ENCODE results near the gene YPEL3.

The YPEL3 gene

DNA sequence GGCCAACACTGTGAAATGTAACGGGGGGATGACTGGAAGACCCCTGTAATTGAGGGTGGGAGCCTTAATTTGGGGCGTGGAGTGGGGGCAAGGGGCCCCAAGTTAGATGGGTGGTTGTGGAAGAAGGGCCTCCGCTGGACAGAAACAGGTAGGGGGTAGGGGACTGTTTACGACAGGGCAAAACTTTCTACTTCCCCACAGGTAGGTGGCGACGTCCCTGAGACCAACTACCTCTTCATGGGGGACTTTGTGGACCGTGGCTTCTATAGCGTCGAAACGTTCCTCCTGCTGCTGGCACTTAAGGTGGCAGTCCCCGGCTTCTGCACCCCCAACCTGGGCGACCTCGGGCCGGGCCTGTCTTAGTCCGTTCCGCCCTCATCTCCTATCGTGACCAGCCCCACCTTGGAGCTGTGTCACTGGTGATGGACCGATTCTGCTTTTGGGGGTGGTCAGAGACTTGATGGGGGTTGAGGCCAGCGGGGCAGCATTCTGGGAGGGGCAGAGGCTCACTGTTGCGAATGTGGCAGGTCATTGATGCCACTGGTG, 13.4 kb downstream of the YPEL3 start:
- Histone ChIP-seq H3K9me3 (ENCODE audit: control insufficient read depth, insufficient read depth, low read length) (no peaks in the 10 kb centered on the region), H3K4me3 (ENCODE audit: low read length) (no peak overlapping the region), H3K27me3 (ENCODE audit: control insufficient read depth, insufficient read depth, low read length) (no peaks in the 10 kb centered on the region), H3K36me3 (ENCODE audit: control insufficient read depth, insufficient read depth, low read length) (peaks cover 38% of the 10 kb centered on the region), H3K27ac (ENCODE audit: low read length) (no peak overlapping the region), H3K4me1 (ENCODE audit: control insufficient read depth, insufficient read depth, low read length) (no peaks in the 10 kb centered on the region; the same call in 1 of the 2 replicates)
- no peak for DNase-seq (ENCODE audit: low read depth, low spot score)
- WGBS (ENCODE audit: insufficient coverage, insufficient read length) = no CpG with 5 or more reads among the region's 20 CpGs

- no peak overlapping the region for H3K27ac ChIP-seq (ENCODE audit: low read length)
- DNase-seq (ENCODE audit: low read depth, low spot score) = no peak
- H3K4me3 ChIP-seq (ENCODE audit: low read length) = no peak overlapping the region
- no peaks in the 10 kb centered on the region for H3K27me3 ChIP-seq (ENCODE audit: control insufficient read depth, insufficient read depth, low read length)
- H3K9me3 ChIP-seq (ENCODE audit: control insufficient read depth, insufficient read depth, low read length) = no peaks in the 10 kb centered on the region
- peaks cover 30% of the 10 kb centered on the region for H3K36me3 ChIP-seq (ENCODE audit: control insufficient read depth, insufficient read depth, low read length)
- peaks cover 1% of the 10 kb centered on the region; the same call in 1 of the 2 replicates for H3K4me1 ChIP-seq (ENCODE audit: control insufficient read depth, insufficient read depth, low read length)
- WGBS (ENCODE audit: insufficient coverage, insufficient read length) = no CpG with 5 or more reads among the region's 7 CpGs
Measured at GRCh38 chr16:30079480-30079879, 16.5 kb downstream of the YPEL3 start.

- WGBS (ENCODE audit: insufficient coverage, insufficient read length) = no CpG with 5 or more reads among the region's 7 CpGs
Measured at GRCh38 chr16:30078744-30079143, 17.3 kb downstream of the YPEL3 start.

DNA sequence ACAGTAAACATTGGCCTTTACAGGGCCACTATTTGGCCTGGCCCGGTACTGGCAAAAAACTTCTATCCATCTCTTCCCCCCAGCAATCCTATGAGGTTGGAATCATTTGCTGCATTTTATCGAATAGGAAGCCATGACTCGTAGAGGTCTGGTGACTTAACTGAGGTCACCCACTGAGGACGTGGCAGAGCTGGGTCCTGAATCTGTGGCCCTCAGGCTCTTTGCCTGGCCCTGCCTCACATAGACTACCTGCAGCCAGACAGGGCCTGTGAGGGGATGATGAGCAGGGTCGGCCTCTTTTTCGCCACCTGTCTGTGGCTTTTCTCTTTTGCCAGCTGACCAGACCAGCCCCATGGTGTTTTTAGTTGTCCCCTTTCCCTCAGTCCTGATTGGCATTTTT, 18.4 kb downstream of the YPEL3 start:
- Histone ChIP-seq H3K4me1 (ENCODE audit: control insufficient read depth, insufficient read depth, low read length) (peaks cover 1% of the 10 kb centered on the region; the same call in 1 of the 2 replicates), H3K9me3 (ENCODE audit: control insufficient read depth, insufficient read depth, low read length) (no peaks in the 10 kb centered on the region), H3K27me3 (ENCODE audit: control insufficient read depth, insufficient read depth, low read length) (no peaks in the 10 kb centered on the region), H3K4me3 (ENCODE audit: low read length) (no peak overlapping the region), H3K27ac (ENCODE audit: low read length) (no peak overlapping the region), H3K36me3 (ENCODE audit: control insufficient read depth, insufficient read depth, low read length) (peaks cover 13% of the 10 kb centered on the region)
- DNase-seq (ENCODE audit: low read depth, low spot score) = no peak
- WGBS (ENCODE audit: insufficient coverage, insufficient read length) = no CpG with 5 or more reads among the region's 6 CpGs

More at GRCh38 chr16:30078744-30079143, 17.3 kb downstream of the YPEL3 start:
- Histone ChIP-seq H3K27me3 (ENCODE audit: control insufficient read depth, insufficient read depth, low read length) (no peaks in the 10 kb centered on the region), H3K4me1 (ENCODE audit: control insufficient read depth, insufficient read depth, low read length) (peaks cover 1% of the 10 kb centered on the region; the same call in 1 of the 2 replicates), H3K9me3 (ENCODE audit: control insufficient read depth, insufficient read depth, low read length) (no peaks in the 10 kb centered on the region), H3K27ac (ENCODE audit: low read length) (no peak overlapping the region), H3K36me3 (ENCODE audit: control insufficient read depth, insufficient read depth, low read length) (peaks cover 23% of the 10 kb centered on the region), H3K4me3 (ENCODE audit: low read length) (no peak overlapping the region)
- no peak for DNase-seq (ENCODE audit: low read depth, low spot score)

- Histone ChIP-seq H3K9me3 (ENCODE audit: control insufficient read depth, insufficient read depth, low read length) (no peaks in the 10 kb centered on the region), H3K36me3 (ENCODE audit: control insufficient read depth, insufficient read depth, low read length) (peaks cover 16% of the 10 kb centered on the region), H3K27ac (ENCODE audit: low read length) (no peak overlapping the region), H3K4me1 (ENCODE audit: control insufficient read depth, insufficient read depth, low read length) (peaks cover 1% of the 10 kb centered on the region; the same call in 1 of the 2 replicates), H3K27me3 (ENCODE audit: control insufficient read depth, insufficient read depth, low read length) (no peaks in the 10 kb centered on the region), H3K4me3 (ENCODE audit: low read length) (peak overlapping the region; percentile 99)
- no CpG with 5 or more reads among the region's 33 CpGs for WGBS (ENCODE audit: insufficient coverage, insufficient read length)
- no peak for DNase-seq (ENCODE audit: low read depth, low spot score)
Measured at GRCh38 chr16:30076276-30076791, 19.7 kb downstream of the YPEL3 start.

DNA sequence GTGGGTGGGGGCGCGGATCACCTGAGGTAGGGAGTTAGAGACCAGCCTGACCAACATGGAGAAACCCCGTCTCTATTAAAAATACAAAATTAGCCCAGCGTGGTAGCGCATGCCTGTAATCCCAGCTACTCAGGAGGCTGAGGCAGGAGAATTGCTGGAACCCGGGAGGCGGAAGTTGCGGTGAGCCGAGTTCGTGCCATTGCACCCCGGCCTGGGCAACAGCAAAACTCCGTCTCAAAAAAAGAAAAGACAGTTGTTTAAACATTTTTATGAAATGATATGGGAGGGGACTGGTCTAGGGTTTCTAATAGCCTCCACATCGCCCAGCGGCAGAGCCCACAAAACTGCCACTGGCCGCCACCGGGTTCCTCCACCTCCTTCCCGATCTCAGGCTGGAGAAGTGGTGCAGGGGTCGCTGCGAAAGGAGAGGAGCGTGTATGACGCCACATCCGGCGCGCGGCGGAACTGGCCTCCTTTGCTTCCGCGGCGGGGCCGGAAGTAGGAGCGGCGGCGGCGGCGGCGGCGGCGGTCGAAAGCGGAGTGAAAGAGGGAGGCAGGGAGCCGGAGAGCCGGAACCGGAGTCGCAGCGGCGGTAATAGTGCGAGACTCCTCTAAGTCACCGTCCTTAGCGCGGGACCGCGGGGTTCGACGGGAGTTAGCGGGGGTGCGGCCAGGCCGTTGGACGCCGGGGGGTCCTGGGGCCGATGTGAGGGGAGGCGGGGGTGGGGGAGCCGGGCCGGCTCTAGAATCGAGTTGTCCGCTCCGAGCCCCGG, 20.3 kb downstream of the YPEL3 start, which contains the start of gene PPP4C:
Gene PPP4C, plus strand, starts transcription at position 492 of the 773 bp plus-strand sequence. CDS start 384 bp downstream, outside the sequence.
- H3K4me3 ChIP-seq (ENCODE audit: low read length) = peak within 1 kb of the TSS; percentile 99
- no peak for DNase-seq (ENCODE audit: low read depth, low spot score)
- no peaks in the 10 kb centered on the region for H3K27me3 ChIP-seq (ENCODE audit: control insufficient read depth, insufficient read depth, low read length)
- peaks cover 14% of the 10 kb centered on the region for H3K36me3 ChIP-seq (ENCODE audit: control insufficient read depth, insufficient read depth, low read length)
- no peak within 1 kb of the TSS for H3K27ac ChIP-seq (ENCODE audit: low read length)
- no peaks in the 10 kb centered on the region for H3K9me3 ChIP-seq (ENCODE audit: control insufficient read depth, insufficient read depth, low read length)
- H3K4me1 ChIP-seq (ENCODE audit: control insufficient read depth, insufficient read depth, low read length) = peaks cover 1% of the 10 kb centered on the region; the same call in 1 of the 2 replicates
- WGBS (ENCODE audit: insufficient coverage, insufficient read length) = no CpG with 5 or more reads among the region's 67 CpGs

DNA sequence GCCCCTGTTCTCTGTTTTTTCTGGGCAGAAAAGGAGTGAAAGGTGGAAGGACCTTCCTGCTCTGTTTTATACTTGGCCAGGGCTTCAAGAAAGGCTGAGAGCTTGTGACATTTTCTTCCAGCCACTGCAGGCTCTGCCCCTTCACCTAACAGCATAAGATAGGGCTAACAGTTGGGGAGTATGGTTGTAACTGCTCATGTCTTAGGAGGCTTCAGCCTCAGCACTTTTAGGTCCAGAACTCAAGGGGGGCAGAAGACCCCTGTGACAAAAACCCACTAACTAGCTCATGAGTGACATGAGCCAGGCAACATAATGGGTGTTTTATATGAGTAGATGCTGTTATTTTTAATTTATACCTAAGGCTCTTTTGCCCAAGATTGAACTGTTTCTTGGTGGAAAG, 25.5 kb downstream of the YPEL3 start:
- no peaks in the 10 kb centered on the region for H3K4me1 ChIP-seq (ENCODE audit: control insufficient read depth, insufficient read depth, low read length)
- no peak overlapping the region for H3K4me3 ChIP-seq (ENCODE audit: low read length)
- H3K9me3 ChIP-seq (ENCODE audit: control insufficient read depth, insufficient read depth, low read length) = no peaks in the 10 kb centered on the region
- no peak for DNase-seq (ENCODE audit: low read depth, low spot score)
- H3K27ac ChIP-seq (ENCODE audit: low read length) = no peak overlapping the region
- no peaks in the 10 kb centered on the region for H3K27me3 ChIP-seq (ENCODE audit: control insufficient read depth, insufficient read depth, low read length)
- peaks cover 39% of the 10 kb centered on the region for H3K36me3 ChIP-seq (ENCODE audit: control insufficient read depth, insufficient read depth, low read length)

DNA sequence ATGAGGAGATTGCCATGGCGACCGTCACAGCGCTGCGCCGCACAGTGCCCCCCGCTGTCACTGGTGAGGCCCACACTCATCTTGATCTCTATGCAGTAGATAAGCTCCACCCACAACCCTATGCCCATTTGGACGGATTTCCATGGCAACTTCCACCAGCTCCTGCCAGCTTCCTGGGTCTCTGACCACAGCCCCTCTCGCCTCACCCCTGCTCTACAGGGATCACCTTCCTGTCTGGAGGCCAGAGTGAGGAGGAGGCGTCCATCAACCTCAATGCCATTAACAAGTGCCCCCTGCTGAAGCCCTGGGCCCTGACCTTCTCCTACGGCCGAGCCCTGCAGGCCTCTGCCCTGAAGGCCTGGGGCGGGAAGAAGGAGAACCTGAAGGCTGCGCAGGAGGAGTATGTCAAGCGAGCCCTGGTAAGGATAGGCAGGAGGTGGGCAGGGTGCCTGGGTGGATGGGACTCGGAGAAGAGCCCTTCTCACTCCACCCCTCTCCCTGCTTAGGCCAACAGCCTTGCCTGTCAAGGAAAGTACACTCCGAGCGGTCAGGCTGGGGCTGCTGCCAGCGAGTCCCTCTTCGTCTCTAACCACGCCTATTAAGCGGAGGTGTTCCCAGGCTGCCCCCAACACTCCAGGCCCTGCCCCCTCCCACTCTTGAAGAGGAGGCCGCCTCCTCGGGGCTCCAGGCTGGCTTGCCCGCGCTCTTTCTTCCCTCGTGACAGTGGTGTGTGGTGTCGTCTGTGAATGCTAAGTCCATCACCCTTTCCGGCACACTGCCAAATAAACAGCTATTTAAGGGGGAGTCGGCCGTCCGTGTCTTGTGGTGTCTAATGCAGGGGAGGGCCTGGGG, 26.2 kb downstream of the YPEL3 start:
- Histone ChIP-seq H3K27me3 (ENCODE audit: control insufficient read depth, insufficient read depth, low read length) (no peaks in the 10 kb centered on the region), H3K27ac (ENCODE audit: low read length) (no peak overlapping the region), H3K4me3 (ENCODE audit: low read length) (no peak overlapping the region), H3K4me1 (ENCODE audit: control insufficient read depth, insufficient read depth, low read length) (no peaks in the 10 kb centered on the region), H3K36me3 (ENCODE audit: control insufficient read depth, insufficient read depth, low read length) (peaks cover 39% of the 10 kb centered on the region), H3K9me3 (ENCODE audit: control insufficient read depth, insufficient read depth, low read length) (no peaks in the 10 kb centered on the region)
- no CpG with 5 or more reads among the region's 31 CpGs for WGBS (ENCODE audit: insufficient coverage, insufficient read length)
- no peak for DNase-seq (ENCODE audit: low read depth, low spot score)

- no peaks in the 10 kb centered on the region for H3K9me3 ChIP-seq (ENCODE audit: control insufficient read depth, insufficient read depth, low read length)
- H3K27ac ChIP-seq (ENCODE audit: low read length) = no peak overlapping the region
- H3K4me3 ChIP-seq (ENCODE audit: low read length) = no peak overlapping the region
- WGBS (ENCODE audit: insufficient coverage, insufficient read length) = no CpG with 5 or more reads among the region's 17 CpGs
- peaks cover 39% of the 10 kb centered on the region for H3K36me3 ChIP-seq (ENCODE audit: control insufficient read depth, insufficient read depth, low read length)
- H3K27me3 ChIP-seq (ENCODE audit: control insufficient read depth, insufficient read depth, low read length) = no peaks in the 10 kb centered on the region
- DNase-seq (ENCODE audit: low read depth, low spot score) = no peak
- no peaks in the 10 kb centered on the region for H3K4me1 ChIP-seq (ENCODE audit: control insufficient read depth, insufficient read depth, low read length)
Measured at GRCh38 chr16:30068750-30069610, 27.0 kb downstream of the YPEL3 start.

All from iPS DF 6.9 (cell line).